SK-N-SH (cell line): Measurements from ENCODE around the gene DKC1. TPM values are rescaled to one million over a fixed set of nuclear protein-coding genes. Genes with fewer than 3 reads are reported as not detected.
"Not testable (repeated sequence)": the region's sequence is repeated elsewhere in the genome, so short reads cannot be mapped to it uniquely, and the experiment has no call there.

Experiments
- CTCF ChIA-PET: fragments of 300-600, 350-600 bp; formaldehyde crosslinking; extraction: SDS; loops from one replicate; lab custom pipeline; 2021; lab: Yijun Ruan, JAX
- POLR2A ChIA-PET: fragments of 350-600 bp; sonication (Branson Sonifier 250); formaldehyde crosslinking; extraction: SDS; loops from one replicate; lab custom pipeline; 2020; ENCODE audit warnings: antibody characterized with exemption, inconsistent platforms; lab: Yijun Ruan, JAX
- DNase-seq: peaks from one replicate; pipeline ENCODE4 v3.0.0; 2012
- H2AFZ ChIP-seq: fragments of 200-600 bp; sonication (generic); 2 replicates; pipeline ENCODE4 v1.8.1; 2016; ENCODE audit warnings: antibody characterized with exemption, mild to moderate bottlenecking, low read depth
- H3F3A ChIP-seq: fragments of 200-600 bp; sonication (generic); replicated peaks from 2 replicates; pipeline ENCODE3; 2016; ENCODE audit warnings: antibody characterized with exemption, mild to moderate bottlenecking; ENCODE audit not compliant: insufficient read depth
- H3K27ac ChIP-seq, 2 experiments: fragments of 200-500 bp in 1 of 2; fragments of 200-600 bp in 1 of 2; sonication (Bioruptor generic) in 1 of 2; sonication (generic), shearing (Covaris generic) in 1 of 2; 2 replicates each; pipeline versions ENCODE4 v1.5.1 to v1.6.1; 2014 to 2016; ENCODE audit warnings: low read depth in 2 of 2, inconsistent platforms in 1 of 2, low read length in 1 of 2, mild to moderate bottlenecking in 1 of 2, mixed read lengths in 1 of 2
- H3K27me3 ChIP-seq: fragments of 200-600 bp; sonication (generic), shearing (Covaris generic); 2 replicates; pipeline ENCODE4 v1.6.1; 2016; ENCODE audit warnings: mixed run types; ENCODE audit not compliant: insufficient read depth
- H3K36me3 ChIP-seq, 2 experiments: fragments of 200-500 bp in 1 of 2; fragments of 200-600 bp in 1 of 2; sonication (Bioruptor generic) in 1 of 2; sonication (generic) in 1 of 2; replicated peaks in 1 of 2; 2 replicates each; pipeline versions ENCODE3 to v1.5.1; 2014 to 2016; ENCODE audit warnings: low read length in 1 of 2, mild to moderate bottlenecking in 1 of 2; ENCODE audit not compliant: insufficient read depth in 2 of 2, control insufficient read depth in 1 of 2
- H3K4me1 ChIP-seq, 2 experiments: fragments of 200-500 bp in 1 of 2; fragments of 200-600 bp in 1 of 2; sonication (Bioruptor generic) in 1 of 2; sonication (generic), shearing (Covaris generic) in 1 of 2; 2 replicates each; pipeline versions ENCODE4 v1.5.1 to v1.6.1; 2014 to 2016; ENCODE audit warnings: low read depth in 1 of 2, low read length in 1 of 2, mixed run types in 1 of 2; ENCODE audit not compliant: insufficient read depth in 2 of 2, control insufficient read depth in 1 of 2
- H3K4me2 ChIP-seq: fragments of 200-600 bp; sonication (generic), shearing (Covaris generic); 2 replicates; pipeline ENCODE4 v1.6.1; 2017; ENCODE audit warnings: mixed run types
- H3K4me3 ChIP-seq, 2 experiments: fragments of 200-500 bp in 1 of 2; fragments of 200-600 bp in 1 of 2; sonication (Bioruptor generic) in 1 of 2; sonication (generic), shearing (Covaris generic) in 1 of 2; 2 replicates each; pipeline versions ENCODE4 v1.5.1 to v1.8.1; 2014 to 2016; ENCODE audit warnings: low read depth in 2 of 2, inconsistent platforms in 1 of 2, low read length in 1 of 2, mild to moderate bottlenecking in 1 of 2, mixed read lengths in 1 of 2, moderate library complexity in 1 of 2
- H3K79me2 ChIP-seq: fragments of 200-600 bp; sonication (generic); 2 replicates; pipeline ENCODE4 v1.8.1; 2017; ENCODE audit warnings: mild to moderate bottlenecking; ENCODE audit not compliant: insufficient read depth
- H3K9ac ChIP-seq: fragments of 200-600 bp; sonication (generic); 2 replicates; pipeline ENCODE4 v1.6.1; 2017; ENCODE audit warnings: mixed run types
- H3K9me2 ChIP-seq: fragments of 200-600 bp; sonication (generic); 2 replicates; pipeline ENCODE4 v1.6.1; 2017; ENCODE audit warnings: mixed run types
- H3K9me3 ChIP-seq: fragments of 200-600 bp; sonication (generic); 2 replicates; pipeline ENCODE4 v1.6.1; 2017; ENCODE audit warnings: mixed run types, mild to moderate bottlenecking, moderate library complexity
- H4K20me1 ChIP-seq: fragments of 200-600 bp; sonication (generic); 2 replicates; pipeline ENCODE4 v1.6.1; 2017; ENCODE audit warnings: mild to moderate bottlenecking, mixed run types; ENCODE audit not compliant: insufficient read depth
- CTCF ChIP-seq: fragments of 200-600 bp; sonication (generic); IDR thresholded peaks from 2 replicates; pipeline ENCODE4 v1.6.1; 2017; ENCODE audit warnings: antibody characterized with exemption, mild to moderate bottlenecking, moderate library complexity
- ELF1 ChIP-seq: IDR thresholded peaks from 2 replicates; pipeline ENCODE4 v1.4.0; 2012
- EZH2phosphoT487 ChIP-seq: fragments of 200-600 bp; sonication (generic); IDR thresholded peaks from 2 replicates; pipeline ENCODE4 v1.6.1; 2017; ENCODE audit warnings: low read depth, mixed run types, mild to moderate bottlenecking, antibody characterized with exemption, moderate library complexity, borderline replicate concordance
- JUND ChIP-seq: IDR thresholded peaks from 2 replicates; pipeline ENCODE4 v1.4.0; 2012
- NRF1 ChIP-seq: IDR thresholded peaks from 2 replicates; pipeline ENCODE4 v1.6.1; 2012; ENCODE audit warnings: low read depth, mild to moderate bottlenecking, low read length
- RFX5 ChIP-seq: IDR thresholded peaks from 2 replicates; pipeline ENCODE4 v1.6.1; 2012; ENCODE audit warnings: mild to moderate bottlenecking, improper control_type of control experiment, low read length
- WGBS: methylation state at CpG from one replicate; pipeline ENCODE4 v1.1.6; 2017; ENCODE audit warnings: low lambda C conversion rate; 5-methylcytosine and 5-hydroxymethylcytosine counted together
- polyA plus RNA-seq, 3 experiments: library from polyadenylated mRNA; depleted of rRNA; stranded (reverse); fragments of >200 nt; gene quantifications; 2 replicates each; pipeline ENCODE4 v1.2.3, GENCODE V29; 2012

DKC1 gene
- polyA plus RNA-seq, 1 of the 3 experiments (the other 2 are of a cell fraction), result 53.0 TPM

- H4K20me1 ChIP-seq, result no peaks in the 10 kb centered on the region
- DNase-seq, result no peak
- no peaks in the 10 kb centered on the region for H3F3A ChIP-seq
- no peaks in the 10 kb centered on the region for H3K4me1 ChIP-seq
- no peak overlapping the region for H3K27ac ChIP-seq
- H3K79me2 ChIP-seq, result no peaks in the 10 kb centered on the region
- 19% methylated on average over 5 of the region's 5 CpGs for WGBS
- H3K4me2 ChIP-seq, result no peak overlapping the region
- POLR2A ChIA-PET, result no interaction called here
- CTCF ChIA-PET, result no interaction called here
- no peaks in the 10 kb centered on the region for H3K9me2 ChIP-seq
- no peak for TF ChIP-seq RFX5
- TF ChIP-seq CTCF, result no peak
- TF ChIP-seq ELF1, result no peak
- no peak for TF ChIP-seq JUND
- no peak for TF ChIP-seq NRF1
- TF ChIP-seq EZH2phosphoT487, result no peak
- H3K4me3 ChIP-seq, result no peak overlapping the region
- no peak overlapping the region for H2AFZ ChIP-seq
- H3K27me3 ChIP-seq, result no peaks in the 10 kb centered on the region; the same call in 1 of the 2 replicates
- no peaks in the 10 kb centered on the region; the same call in 1 of the 2 replicates for H3K9me3 ChIP-seq
- no peaks in the 10 kb centered on the region for H3K36me3 ChIP-seq
- no peak overlapping the region for H3K9ac ChIP-seq
These were observed 52.7 kb downstream of the DKC1 start for GRCh38 chrX:154815274-154815818.

GRCh38 chrX:154816326-154816898, 53.7 kb downstream of the DKC1 start:
- H3K9me2 ChIP-seq, H3K79me2 ChIP-seq, H3K4me3 ChIP-seq, H3K4me1 ChIP-seq, DNase-seq, H3K9ac ChIP-seq, H3F3A ChIP-seq, CTCF ChIA-PET, H2AFZ ChIP-seq, H3K36me3 ChIP-seq, H3K9me3 ChIP-seq, H4K20me1 ChIP-seq, POLR2A ChIA-PET, H3K27me3 ChIP-seq, H3K4me2 ChIP-seq, H3K27ac ChIP-seq: not testable (repeated sequence)
- WGBS, result 24% methylated on average over 4 of the region's 4 CpGs

GRCh38 chrX:154817048-154817618, 54.5 kb downstream of the DKC1 start:
- H4K20me1 ChIP-seq, H3K27me3 ChIP-seq, H3K79me2 ChIP-seq, H3K27ac ChIP-seq, H3K9me2 ChIP-seq, H3K4me1 ChIP-seq, H2AFZ ChIP-seq, H3K4me3 ChIP-seq, POLR2A ChIA-PET, H3K36me3 ChIP-seq, H3K4me2 ChIP-seq, H3K9me3 ChIP-seq, DNase-seq, H3F3A ChIP-seq, H3K9ac ChIP-seq, CTCF ChIA-PET: not testable (repeated sequence)
- 49% methylated on average over 19 of the region's 19 CpGs for WGBS
